ENCODE data around the gene POLR3F.

DNA sequence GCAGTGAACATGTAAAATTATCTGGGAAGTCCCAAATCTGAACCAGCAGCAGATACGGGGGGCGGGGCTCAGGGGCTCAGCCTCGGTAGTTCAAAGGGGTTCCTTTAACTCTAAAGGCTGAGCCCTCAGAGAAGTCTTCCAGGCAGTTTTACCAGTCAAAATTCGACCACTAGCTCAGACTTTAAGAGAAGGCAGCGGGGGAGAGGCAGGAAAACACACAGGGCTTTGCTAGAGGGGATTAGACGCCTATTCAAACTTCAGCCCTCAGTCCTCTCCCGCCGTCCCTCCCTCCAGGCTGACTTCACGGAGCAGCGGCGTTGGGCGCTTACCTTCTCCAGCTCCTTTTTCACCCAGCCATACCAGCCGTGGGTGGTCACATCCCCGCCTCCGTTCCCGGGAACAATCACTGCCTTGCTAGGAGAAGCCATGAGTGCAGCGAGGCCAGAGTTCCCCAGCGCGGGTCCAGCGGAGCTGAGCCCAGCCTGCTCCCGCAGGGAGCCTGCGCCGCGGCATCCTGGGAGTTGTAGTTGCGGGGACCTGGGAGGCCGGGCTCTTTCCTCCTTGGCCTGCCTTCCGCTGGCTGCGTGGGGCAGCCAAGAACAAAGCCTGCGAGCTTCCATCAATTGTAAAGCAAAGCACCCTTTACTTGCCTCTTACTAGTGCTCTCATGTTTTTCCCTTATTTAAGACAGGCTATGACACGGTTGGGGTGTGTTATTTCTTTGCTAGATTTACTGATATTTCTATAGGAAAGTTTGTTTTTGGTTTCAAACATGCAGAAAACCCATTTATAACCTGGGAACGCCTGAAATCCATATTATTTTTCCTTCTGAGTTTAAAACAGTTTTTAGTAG, 29.8 kb downstream of the POLR3F start, which contains the start of gene RBBP9:
- TF ChIP-seq, protein P1, sequence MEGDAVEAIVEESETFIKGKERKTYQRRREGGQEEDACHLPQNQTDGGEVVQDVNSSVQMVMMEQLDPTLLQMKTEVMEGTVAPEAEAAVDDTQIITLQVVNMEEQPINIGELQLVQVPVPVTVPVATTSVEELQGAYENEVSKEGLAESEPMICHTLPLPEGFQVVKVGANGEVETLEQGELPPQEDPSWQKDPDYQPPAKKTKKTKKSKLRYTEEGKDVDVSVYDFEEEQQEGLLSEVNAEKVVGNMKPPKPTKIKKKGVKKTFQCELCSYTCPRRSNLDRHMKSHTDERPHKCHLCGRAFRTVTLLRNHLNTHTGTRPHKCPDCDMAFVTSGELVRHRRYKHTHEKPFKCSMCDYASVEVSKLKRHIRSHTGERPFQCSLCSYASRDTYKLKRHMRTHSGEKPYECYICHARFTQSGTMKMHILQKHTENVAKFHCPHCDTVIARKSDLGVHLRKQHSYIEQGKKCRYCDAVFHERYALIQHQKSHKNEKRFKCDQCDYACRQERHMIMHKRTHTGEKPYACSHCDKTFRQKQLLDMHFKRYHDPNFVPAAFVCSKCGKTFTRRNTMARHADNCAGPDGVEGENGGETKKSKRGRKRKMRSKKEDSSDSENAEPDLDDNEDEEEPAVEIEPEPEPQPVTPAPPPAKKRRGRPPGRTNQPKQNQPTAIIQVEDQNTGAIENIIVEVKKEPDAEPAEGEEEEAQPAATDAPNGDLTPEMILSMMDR (IDR thresholded peaks at IDR 0.05; ENCODE audit: low read depth, low read length): no peak
- no peak for TF ChIP-seq EZH2phosphoT487 (IDR thresholded peaks at IDR 0.05; ENCODE audit: low read depth)
